8988T (cell line): Measurements from ENCODE around the gene WFIKKN1.
A peak's percentile ranks its signal among the peaks of the same experiment; 100 is the strongest.

Experiments
- DNase-seq: peaks from one replicate; pipeline ENCODE4 v3.0.0; 2011

WFIKKN1 gene

DNA sequence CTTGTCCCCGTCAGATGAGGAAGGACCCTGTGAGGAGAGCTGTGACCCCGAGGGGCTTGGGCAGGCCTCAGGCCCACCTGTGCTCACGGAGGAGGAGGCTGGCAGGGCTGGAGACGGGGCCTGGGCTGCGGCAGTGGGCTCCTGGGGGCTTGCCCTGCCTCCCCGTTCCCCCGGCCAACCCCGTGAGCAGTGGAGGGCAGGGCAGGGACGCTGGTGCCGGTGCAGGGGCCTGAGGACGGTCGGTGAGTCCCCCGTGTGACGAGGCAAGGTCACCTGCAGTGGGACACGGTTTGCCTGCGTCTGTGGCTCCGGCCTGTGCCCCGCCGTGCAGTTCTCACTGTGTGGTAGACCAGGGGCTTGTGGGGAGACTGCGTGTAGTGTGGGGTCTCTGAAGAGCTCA is 28.8 kb downstream of the WFIKKN1 start:
- no peak for DNase-seq

DNA sequence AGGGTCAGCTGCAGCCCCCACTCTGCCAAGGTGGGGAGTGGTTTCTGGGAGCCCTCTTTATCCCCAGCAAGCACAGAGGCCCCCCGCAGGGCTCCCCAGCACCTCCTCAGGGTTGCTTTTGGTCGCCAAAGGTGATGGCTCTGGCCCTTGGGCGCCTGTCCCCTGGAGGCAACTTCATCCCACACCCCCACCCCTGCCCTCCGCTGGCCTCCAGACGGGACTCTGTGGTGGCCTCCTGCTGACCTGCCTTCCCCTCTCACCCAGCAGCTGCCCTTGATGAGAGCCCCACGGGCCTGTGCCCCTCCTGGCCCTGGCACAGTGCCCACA is 29.3 kb downstream of the WFIKKN1 start:
- DNase-seq: no peak

DNA sequence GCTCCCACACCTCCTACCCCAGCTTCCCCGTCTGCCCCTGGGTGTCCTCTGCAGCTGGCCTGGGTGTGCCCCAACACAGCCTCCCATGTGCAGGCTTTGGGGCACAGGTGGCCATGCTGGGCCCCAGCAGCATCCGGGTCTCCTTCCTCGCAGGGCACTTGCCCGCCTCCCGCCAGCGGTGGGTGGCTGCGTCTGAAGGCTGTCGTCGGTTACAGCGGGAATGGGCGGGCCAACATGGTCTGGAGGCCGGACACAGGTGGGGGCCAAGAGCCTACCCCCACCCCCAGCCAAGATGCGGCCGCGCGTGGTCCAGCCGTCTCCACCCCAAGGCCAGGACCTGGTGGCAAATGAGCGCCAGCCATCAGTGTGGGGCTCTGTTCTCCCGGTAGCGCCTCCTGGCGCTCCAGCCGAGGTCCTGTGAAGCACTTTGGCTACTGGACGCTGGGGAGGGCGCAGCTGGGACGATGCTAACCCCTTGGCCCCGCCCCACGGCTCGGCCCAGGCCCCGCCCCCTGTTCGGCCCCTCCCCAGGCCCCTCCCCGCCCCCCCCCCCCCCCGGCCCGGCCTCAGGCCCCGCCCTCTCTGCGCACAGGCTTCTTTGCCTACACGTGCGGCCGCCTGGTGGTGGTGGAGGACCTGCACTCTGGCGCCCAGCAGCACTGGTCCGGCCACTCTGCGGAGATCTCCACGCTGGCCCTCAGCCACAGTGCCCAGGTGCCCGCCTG is 29.8 kb downstream of the WFIKKN1 start:
- peak; percentile 85 for DNase-seq

DNA sequence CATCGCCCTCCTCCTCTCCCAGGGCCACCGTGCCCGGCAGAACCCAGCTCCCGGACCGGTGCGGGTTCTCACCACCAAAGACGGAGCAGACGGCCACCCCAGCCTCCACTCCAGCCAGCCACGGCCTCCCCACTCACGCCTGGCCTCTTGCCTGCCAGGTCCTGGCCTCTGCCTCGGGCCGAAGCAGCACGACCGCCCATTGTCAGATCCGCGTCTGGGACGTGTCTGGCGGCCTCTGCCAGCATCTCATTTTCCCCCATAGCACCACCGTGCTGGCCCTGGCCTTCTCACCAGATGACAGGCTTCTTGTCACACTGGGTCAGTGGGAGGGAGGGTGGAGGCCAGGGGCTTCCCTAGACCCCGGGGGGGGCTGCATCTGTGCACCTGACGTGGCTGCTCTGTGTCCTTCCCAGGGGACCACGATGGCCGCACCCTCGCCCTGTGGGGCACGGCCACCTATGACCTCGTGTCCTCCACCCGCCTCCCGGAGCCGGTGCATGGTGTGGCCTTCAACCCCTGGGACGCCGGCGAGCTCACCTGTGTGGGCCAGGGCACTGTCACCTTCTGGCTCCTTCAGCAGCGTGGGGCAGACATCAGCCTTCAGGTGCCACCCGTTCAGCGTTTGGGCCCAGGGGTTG is 30.5 kb downstream of the WFIKKN1 start:
- no peak for DNase-seq

DNA sequence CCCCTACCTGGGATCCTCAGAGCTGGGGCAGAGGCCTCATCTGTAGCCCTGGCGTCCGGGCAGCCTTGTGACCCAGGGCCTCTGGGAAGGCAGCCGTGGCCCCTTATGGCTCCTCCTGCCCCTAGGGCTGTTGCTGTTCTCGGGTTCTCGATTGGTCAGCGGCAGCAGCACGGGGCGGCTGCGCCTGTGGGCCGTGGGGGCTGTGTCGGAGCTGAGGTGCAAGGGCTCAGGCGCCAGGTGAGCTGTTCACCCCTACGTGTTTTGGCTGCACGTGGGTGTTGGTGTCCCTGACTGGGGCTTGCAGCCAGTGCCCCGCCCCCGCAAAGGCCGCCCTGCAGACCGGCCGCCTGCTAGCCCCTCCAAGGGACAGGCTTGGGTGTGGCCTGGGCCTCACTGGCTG is 31.3 kb downstream of the WFIKKN1 start:
- no peak for DNase-seq

DNA sequence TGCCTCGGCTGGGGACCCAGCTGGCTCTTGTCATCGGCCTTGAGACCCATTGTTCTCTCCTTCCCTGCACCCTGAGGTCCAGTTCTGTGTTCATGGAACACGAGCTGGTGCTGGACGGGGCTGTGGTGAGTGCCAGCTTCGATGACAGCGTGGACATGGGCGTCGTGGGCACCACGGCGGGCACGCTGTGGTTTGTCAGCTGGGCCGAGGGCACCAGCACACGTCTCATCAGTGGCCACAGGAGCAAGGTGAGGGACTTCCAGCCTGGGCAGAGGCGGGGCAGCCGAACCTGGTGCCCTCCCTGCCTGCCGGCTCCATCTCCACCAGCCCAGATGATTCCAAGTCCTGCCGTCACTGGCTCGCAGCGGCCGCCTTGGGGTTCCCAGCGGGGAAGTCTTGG is 31.8 kb downstream of the WFIKKN1 start:
- no peak for DNase-seq

DNA sequence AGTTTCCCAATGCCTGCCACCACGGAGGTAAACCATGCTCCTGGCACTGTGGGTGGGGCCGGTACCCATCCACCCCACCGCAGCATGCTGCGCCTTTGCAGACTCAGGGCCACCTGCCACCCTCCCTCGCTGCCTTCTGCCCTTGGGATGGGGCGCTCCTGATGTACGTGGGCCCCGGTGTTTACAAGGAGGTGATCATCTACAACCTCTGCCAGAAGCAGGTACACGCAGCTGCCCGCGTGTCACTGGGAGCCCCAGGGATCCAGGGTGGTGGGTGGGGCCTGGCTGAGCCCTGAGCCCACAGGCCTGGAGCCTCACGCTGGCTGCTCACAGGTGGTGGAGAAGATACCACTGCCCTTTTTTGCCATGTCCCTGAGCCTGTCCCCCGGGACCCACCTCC is 35.8 kb downstream of the WFIKKN1 start:
- DNase-seq: no peak

DNA sequence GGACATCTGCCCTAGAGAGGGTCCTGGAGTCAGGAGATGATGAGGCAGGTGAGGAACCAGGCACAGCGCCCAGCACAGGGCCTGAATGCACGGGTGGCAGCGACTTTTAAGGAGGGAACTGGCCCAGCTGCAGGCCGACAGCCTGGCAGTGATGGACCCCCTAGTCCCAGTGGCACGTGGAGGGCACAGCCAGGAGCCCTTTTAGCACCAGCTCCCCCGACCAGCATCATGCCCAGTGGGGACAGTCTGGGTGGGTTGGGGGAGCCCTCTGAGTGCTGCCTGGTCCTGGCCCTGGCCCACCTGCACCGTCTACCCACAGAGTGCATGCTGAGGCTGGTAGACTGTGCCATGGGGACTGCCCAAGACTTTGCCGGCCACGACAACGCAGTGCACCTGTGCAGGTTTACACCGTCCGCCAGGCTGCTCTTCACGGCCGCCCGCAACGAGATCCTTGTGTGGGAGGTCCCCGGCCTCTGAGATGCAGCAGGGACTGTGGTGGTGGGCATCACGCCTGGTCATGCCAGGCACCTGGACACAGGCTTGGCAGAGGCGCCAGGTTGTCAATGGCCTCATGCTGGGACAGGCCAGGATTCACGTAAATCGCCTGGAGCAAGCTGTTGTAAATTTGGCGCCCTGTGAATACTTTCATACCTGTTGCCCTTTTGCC is 36.5 kb downstream of the WFIKKN1 start:
- DNase-seq: no peak

DNA sequence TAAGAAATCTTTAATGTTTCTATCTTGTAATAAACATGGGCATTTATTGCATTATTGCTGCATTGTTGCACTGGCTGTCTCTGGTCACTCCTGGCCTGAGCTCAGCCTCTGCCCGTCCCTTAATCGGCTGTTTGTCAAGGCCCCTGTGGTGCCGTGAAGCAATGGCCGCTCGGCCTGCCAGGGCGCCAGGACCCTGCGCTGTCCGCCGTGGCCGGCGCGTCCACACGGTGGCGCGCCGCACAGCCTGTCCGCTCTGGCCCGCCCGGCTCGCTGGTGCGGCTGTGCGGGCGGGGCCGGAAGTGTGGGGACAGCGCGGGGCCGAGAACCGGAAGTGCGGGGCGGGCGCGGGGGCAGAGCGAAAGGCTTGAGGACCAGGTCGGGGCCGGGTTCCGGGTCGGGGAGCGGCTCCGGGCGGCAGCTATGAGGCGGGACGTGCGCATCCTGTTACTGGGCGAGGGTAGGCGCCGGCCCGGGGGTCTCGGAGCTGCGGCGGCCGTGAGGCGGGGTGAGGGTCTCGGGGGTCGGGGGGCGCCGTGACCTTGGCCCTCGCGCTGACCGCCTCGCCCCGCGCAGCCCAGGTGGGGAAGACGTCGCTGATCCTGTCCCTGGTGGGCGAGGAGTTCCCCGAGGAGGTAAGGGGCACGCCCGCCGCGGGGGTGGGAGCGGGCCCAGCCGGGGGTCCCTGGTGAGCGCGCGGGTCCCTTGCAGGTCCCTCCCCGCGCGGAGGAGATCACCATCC is 37.2 kb downstream of the WFIKKN1 start, which contains the start of gene RHOT2:
Gene RHOT2, plus strand, starts transcription at position 353 of the 739 bp plus-strand sequence. Its CDS starts 68 bp downstream, at position 421.
- no peak for DNase-seq

DNA sequence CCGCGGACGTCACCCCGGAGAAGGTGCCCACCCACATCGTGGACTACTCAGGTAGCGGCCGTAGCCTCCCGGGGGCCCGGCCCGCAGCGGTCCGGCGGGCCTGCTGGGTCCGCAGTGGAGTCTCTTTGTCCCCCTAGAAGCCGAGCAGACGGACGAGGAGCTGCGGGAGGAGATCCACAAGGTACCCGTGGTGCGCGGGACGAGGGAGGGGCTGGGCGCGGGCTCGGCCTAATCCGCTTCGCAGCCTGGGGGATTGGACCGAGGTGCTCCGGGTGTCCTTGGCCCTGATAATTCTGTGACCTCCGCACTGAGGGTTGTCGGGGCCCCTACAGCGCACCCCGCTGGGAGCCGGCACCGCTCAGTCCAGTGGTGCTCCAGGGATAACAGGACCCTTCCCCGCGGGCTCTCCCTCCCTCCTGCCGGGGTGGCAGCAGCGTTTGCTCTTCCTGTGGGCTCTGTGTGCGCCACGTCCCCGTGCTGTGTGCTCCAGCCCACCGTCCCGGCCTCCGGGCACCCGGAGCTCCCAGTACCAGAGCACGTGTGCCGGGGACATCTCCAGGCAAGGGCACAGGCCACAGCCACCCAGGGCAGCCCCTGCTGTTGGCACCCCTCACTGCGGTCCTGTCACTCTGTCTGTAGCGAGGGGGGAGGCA is 37.9 kb downstream of the WFIKKN1 start:
- DNase-seq: no peak

DNA sequence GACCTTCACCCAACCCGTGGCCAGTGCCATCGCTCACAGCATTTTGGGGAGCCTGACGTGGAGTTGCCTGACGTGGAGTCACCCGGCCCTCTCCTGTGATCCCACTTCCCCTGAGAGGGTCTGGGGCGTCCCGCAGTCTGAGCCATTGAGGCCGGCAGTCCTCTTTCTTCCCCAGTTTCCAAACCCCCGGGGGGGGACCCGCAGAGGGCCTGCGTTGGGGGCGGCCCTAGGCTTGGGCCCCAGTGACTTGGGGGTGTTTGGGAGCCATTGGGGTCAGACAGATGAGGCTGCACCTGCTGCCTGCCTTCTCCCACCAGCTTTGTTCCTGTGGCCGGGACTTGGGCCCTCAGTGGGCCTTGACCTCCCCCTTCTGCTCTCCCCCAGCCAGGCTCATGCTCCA is 38.9 kb downstream of the WFIKKN1 start:
- DNase-seq: no peak

DNA sequence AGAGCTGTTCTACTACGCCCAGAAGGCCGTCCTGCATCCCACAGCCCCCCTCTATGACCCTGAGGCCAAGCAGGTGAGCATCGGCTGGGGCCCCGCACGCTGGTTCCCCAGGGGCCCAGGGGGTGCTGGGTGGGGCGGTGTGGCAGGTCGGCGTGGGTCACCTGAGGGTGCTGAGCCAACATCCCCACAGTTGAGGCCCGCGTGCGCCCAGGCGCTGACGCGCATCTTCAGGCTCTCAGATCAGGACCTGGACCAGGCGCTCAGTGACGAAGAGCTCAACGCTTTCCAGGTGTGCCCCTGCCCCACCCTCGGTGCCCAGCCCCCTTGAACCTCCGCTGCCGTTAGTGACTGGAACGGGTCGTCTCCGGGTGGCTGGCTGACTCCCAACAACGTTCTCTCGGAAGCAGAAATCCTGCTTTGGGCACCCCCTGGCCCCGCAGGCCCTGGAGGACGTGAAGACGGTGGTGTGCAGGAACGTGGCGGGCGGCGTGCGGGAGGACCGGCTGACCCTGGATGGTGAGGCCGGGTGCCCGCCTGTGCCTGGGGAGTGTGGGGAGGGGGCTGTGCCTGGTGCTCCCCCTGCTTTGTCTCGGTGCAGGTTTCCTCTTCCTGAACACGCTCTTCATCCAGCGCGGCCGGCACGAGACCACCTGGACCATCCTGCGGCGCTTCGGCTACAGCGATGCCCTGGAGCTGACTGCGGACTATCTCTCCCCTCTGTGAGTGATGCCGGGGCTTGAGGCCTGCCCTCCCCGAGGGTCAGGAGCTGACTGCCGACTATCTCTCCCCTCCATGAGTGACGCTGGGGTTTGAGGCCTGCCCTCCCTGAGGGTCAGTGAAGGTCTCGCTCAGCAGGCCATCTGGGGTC is 39.9 kb downstream of the WFIKKN1 start:
- DNase-seq: no peak

DNA sequence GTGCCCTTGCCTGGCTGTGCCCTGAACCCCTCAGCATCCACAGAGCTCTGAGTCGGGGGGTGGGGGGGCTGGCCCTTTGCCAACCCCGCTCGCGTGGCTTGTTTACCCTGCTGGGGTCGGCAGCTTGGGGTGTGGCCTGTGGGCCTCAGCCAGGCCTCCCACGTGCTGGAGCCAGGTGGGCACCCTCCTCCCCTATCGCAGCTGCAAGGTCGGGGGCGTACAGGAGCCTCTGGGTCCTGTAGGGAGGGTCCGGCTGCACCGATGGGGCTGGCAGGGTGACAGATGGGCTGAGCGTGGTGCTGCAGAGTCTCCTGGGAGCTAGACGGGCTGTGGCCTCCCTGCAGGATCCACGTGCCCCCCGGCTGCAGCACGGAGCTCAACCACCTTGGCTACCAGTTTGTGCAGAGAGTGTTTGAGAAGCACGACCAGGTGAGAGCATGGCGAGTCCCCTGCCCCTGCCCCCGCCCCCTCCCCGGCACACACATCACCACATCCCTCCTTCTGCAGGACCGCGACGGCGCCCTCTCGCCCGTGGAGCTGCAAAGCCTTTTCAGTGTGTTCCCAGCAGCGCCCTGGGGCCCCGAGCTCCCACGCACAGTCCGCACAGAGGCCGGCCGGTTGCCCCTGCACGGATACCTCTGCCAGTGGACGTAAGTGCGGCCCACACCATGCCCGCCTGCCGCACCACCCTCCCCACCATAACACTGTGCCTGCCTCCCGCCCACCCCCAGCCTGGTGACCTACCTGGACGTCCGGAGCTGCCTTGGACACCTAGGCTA is 40.8 kb downstream of the WFIKKN1 start:
- DNase-seq: no peak

DNA sequence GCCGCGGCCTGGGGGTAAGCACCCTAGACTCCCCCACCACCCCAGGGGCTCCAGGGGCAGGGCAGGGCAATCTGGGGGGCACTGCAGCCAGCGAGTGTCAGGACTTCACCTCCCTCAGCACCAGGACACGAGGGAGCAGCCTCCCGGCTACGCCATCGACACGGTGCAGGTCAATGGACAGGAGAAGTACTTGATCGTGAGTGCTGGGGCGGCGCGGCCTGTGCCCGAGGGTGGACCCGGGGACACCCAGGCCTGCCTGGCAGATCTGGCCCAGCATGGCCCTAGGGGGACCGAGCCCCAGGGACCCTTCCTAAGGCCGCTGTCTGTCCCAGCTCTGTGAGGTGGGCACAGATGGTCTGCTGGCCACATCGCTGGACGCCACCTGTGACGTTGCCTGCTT is 41.6 kb downstream of the WFIKKN1 start:
- DNase-seq: no peak

DNA sequence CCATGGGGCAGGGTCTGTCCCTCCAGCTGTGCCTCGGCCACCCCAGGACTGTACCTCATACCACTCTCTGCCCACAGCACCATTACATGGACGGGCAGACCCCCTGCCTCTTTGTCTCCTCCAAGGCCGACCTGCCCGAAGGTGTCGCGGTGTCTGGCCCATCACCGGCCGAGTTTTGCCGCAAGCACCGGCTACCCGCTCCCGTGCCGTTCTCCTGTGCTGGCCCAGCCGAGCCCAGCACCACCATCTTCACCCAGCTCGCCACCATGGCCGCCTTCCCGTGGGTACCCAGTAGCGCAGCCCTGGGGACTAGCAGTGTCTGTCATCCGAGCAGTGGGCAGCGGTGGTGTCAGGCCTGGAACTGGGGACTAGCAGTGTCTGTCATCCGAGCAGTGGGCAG is 42.1 kb downstream of the WFIKKN1 start:
- no peak for DNase-seq

DNA sequence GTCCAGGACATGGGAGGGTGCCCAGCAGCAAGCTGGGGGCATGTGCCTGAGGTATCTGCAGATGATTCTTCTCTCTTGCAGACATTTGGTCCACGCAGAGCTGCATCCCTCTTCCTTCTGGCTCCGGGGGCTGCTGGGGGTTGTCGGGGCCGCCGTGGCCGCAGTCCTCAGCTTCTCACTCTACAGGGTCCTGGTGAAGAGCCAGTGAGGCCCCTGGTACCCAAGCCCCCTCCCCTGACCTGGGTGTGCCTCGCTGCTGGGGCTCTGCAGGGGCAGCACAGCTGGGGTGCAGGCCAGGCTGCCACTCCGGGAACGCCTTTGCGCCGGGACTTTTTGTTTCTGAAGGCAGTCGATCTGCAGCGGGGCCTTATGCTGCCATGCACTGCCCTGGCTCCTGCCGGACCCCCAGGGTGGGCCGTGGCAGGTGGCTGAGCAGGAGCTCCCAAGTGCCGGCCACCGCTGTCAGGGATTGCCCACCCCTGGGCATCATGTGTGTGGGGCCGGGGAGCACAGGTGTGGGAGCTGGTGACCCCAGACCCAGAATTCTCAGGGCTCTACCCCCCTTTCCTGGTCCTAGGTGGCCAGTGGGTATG is 42.7 kb downstream of the WFIKKN1 start:
- DNase-seq: no peak

DNA sequence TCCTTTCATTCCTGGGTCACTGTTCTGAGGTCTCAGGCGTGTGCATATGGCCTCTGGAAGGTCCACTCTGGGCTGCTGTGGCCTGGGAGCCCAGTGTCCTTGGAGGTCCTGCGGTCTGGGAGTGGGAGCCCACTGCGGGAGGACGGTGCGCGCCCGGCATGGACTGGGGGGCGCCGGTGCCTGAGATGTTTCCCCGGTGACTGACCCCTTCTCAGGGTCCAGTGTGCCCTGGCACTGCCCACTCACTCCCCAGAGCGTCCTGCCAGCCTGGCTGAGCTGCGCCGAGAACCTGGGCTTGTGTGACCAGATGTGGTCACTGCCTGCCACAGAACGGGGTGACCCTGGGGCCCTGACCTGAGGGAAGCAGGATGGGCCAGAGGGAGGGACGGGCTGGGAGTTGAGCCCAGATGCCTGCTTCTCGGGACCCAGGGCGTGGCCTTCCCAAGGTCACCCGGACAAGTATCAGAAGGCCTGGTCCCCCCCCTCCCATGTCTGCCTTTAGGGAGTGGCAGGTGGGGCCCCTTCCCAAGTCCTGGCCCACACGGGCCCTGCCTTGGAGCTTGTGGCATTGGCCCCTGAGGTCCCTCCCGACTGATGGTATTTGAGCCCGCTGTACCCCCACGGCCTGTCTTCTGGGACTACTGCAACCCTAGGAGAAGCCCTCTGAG is 43.6 kb downstream of the WFIKKN1 start:
- no peak for DNase-seq

DNA sequence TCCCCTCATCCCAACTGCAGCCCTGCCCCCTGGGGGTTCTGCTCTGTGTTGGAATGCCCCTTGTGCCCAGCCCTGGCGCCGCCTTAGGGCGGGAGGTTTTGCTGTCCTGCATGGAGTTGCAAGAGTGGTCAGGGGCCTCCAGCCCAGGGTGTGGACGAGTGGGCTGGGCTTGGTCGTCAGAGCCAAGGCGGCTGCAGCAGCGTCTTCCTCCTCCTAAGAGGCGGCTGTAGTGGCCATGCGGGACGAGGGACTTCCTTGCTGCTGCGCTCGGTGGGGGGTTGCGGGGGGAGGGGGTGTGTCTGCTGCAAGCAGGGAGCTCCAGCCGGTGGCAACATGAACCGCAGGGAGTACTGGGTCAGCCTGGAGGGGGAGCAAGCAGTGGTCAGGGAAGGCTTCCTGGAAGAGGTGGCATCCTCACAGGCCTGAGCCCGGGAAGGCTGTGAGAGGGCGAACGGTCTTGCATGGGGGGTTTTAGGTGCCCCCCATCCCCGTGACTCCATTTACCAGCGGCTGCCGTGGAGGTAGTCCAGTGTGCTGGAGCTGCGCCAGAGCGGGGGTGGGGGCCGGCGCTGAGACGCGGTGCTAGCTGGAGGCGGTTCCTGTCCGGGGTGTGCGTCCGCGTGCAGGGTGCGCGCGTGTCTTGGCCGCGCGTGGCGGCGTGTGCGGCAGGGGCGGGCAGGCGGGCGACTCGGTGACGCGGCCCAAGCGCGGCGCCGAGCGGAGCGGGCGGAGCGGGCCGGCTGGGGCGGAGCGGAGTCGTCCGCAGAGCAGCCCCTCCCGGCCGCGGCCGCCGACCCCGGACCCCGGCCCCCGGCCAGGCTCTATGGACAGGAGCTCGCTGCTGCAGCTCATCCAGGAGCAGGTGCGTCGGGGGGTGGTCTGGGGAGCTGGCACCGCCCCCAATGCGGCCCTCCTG is 44.4 kb downstream of the WFIKKN1 start, which contains the start of gene RHBDL1:
Gene RHBDL1, plus strand, starts transcription at position 704 of the 916 bp plus-strand sequence. Its CDS starts 120 bp downstream, at position 824.
- no peak for DNase-seq
